ENCODE data around the gene TMEM178B. TPM values are rescaled to one million over a fixed set of nuclear protein-coding genes. Genes with fewer than 3 reads are reported as not detected.
"Not testable (repeated sequence)": the region's sequence is repeated elsewhere in the genome, so short reads cannot be mapped to it uniquely, and the experiment has no call there.

Gene TMEM178B
- polyA plus RNA-seq, 4 donors, result 0.30 to 0.69 TPM; not detected in 2

DNA sequence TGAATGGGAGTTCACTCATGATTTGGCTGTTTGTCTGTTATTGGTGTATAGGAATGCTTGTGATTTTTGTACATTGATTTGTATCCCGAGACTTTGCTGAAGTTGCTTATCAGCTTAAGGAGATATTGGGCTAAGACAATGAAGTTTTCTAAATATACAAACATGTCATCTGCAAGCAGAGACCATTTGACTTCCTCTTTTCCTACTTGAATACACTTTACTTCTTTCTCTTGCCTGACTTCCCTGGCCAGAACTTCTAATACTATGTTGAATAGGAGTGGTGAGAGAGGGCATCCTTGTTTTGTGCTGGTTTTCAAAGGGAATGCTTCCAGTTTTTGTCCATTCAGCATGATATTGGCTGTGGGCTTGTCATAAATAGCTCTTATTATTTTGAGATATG, 101.9 kb downstream of the TMEM178B start:
- H3K4me1 ChIP-seq (ENCODE audit: control insufficient read depth in 3 of 3, insufficient read depth in 2 of 3, low read depth in 1 of 3, low read length in 2 of 3); FAIRE-seq; H3K27me3 ChIP-seq (ENCODE audit: control insufficient read depth in 3 of 3, insufficient read depth in 3 of 3, low read length in 3 of 3); DNase-seq; H3K4me3 ChIP-seq (ENCODE audit: low read depth in 1 of 3, low read length in 3 of 3); H3K9me3 ChIP-seq (ENCODE audit: control insufficient read depth in 2 of 2, insufficient read depth in 1 of 2, low read depth in 1 of 2, low read length in 1 of 2); H3K36me3 ChIP-seq (ENCODE audit: control insufficient read depth in 3 of 3, insufficient read depth in 2 of 3, low read depth in 1 of 3, low read length in 3 of 3); H3K27ac ChIP-seq (ENCODE audit: low read depth in 1 of 3, low read length in 2 of 3): not testable (repeated sequence)
- WGBS, 3 donors, result 58 to 78% (median 70%) methylated on average over 1 of the region's 1 CpG

DNA sequence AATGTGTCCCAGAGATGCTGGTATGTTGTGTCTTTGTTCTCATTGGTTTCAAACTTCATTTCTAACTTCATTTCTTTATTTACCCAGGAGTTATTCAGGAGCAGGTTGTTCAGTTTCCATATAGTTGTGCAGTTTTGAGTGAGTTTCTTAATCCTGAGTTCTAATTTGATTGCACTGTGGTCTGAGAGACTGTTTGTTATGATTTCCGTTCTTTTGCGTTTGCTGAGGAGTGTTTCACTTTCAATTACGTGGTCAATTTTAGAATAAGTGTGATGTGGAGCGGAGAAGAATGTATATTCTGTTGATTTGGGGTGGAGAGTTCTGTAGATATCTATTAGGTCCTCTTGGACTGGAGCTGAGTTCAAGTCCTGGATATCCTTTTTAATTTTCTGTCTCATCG, 103.3 kb downstream of the TMEM178B start:
- 57 to 76% (median 74%) methylated on average over 5 of the region's 5 CpGs for WGBS, 3 donors
- not testable (repeated sequence) for H3K27ac ChIP-seq (ENCODE audit: low read depth in 1 of 3, low read length in 2 of 3); H3K4me1 ChIP-seq (ENCODE audit: control insufficient read depth in 3 of 3, insufficient read depth in 2 of 3, low read depth in 1 of 3, low read length in 2 of 3); H3K4me3 ChIP-seq (ENCODE audit: low read depth in 1 of 3, low read length in 3 of 3); H3K36me3 ChIP-seq (ENCODE audit: control insufficient read depth in 3 of 3, insufficient read depth in 2 of 3, low read depth in 1 of 3, low read length in 3 of 3); H3K27me3 ChIP-seq (ENCODE audit: control insufficient read depth in 3 of 3, insufficient read depth in 3 of 3, low read length in 3 of 3); FAIRE-seq; DNase-seq; H3K9me3 ChIP-seq (ENCODE audit: control insufficient read depth in 2 of 2, insufficient read depth in 1 of 2, low read depth in 1 of 2, low read length in 1 of 2)

DNA sequence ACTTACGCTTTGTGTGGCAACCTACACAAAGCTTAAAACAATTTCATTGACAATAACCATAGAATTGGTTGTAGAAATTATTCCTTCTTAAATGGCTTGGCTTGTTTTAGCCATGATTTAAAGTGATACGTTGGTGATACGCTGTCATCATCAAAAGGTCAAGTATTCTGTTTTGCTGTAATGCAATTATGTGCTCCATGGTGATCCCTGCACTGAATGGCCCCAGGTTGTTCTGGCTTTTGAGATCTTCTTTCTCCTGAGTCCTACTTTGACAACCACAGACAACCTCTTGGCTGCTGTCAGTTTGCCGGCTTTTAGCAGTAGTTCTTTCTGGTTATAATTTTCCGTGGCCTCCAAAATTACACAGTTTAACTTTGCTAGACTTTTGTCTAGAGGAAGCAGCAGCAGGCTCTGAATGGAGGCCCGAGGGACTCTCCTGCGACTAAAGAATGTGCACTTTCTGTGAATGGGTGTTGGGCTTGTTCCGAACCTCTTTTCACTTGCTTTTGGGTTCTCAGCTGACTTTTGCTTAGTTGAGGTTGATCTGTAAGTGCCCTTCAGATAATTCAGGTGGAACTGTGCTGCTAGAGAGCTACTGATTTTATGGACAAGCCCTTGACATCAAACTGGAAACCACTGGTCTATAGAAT, 104.7 kb downstream of the TMEM178B start:
- Histone ChIP-seq H3K36me3 (ENCODE audit: control insufficient read depth in 3 of 3, insufficient read depth in 2 of 3, low read depth in 1 of 3, low read length in 3 of 3) (no peaks in the 10 kb centered on the region), H3K9me3 (ENCODE audit: control insufficient read depth in 2 of 2, insufficient read depth in 1 of 2, low read depth in 1 of 2, low read length in 1 of 2) (no peaks in the 10 kb centered on the region), H3K4me3 (ENCODE audit: low read depth in 1 of 3, low read length in 3 of 3) (no peak overlapping the region), H3K27ac (ENCODE audit: low read depth in 1 of 3, low read length in 2 of 3) (no peak overlapping the region), H3K27me3 (ENCODE audit: control insufficient read depth in 3 of 3, insufficient read depth in 3 of 3, low read length in 3 of 3) (peaks cover 0 to 2% (median 0%) of the 10 kb centered on the region in 3 donors), H3K4me1 (ENCODE audit: control insufficient read depth in 3 of 3, insufficient read depth in 2 of 3, low read depth in 1 of 3, low read length in 2 of 3) (no peaks in the 10 kb centered on the region)
- FAIRE-seq (no peak), DNase-seq (no peak)
- 88 to 93% (median 90%) methylated on average over 8 of the region's 8 CpGs for WGBS, 3 donors

DNA sequence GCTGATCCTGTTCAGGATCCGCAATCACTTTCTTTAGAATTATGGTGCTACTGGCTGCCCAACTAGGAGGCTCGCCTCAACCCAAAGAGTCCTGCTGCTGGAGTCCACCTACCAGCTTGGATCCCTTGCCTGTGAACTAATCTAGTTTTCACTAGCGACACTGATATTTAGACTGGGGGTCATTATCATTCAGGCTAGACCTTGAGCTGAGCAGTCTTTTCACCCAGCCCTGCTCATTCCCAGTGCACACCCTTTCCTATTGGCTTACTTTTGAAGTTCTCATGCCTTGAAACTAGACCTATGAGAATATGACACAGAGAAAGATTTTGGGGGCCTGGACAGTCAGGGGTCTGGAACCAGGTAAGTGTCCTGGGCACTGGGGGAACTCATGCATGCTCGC, 107.9 kb downstream of the TMEM178B start:
- Histone ChIP-seq H3K27me3 (ENCODE audit: control insufficient read depth in 3 of 3, insufficient read depth in 3 of 3, low read length in 3 of 3) (peaks cover 0 to 2% (median 0%) of the 10 kb centered on the region in 3 donors), H3K9me3 (ENCODE audit: control insufficient read depth in 2 of 2, insufficient read depth in 1 of 2, low read depth in 1 of 2, low read length in 1 of 2) (no peaks in the 10 kb centered on the region), H3K4me3 (ENCODE audit: low read depth in 1 of 3, low read length in 3 of 3) (no peak overlapping the region), H3K27ac (ENCODE audit: low read depth in 1 of 3, low read length in 2 of 3) (no peak overlapping the region), H3K36me3 (ENCODE audit: control insufficient read depth in 3 of 3, insufficient read depth in 2 of 3, low read depth in 1 of 3, low read length in 3 of 3) (no peaks in the 10 kb centered on the region), H3K4me1 (ENCODE audit: control insufficient read depth in 3 of 3, insufficient read depth in 2 of 3, low read depth in 1 of 3, low read length in 2 of 3) (no peaks in the 10 kb centered on the region)
- FAIRE-seq (no peak), DNase-seq (no peak)
- 92 to 93% (median 93%) methylated on average over 4 of the region's 4 CpGs for WGBS, 3 donors

- H3K27me3 ChIP-seq (ENCODE audit: control insufficient read depth in 3 of 3, insufficient read depth in 3 of 3, low read length in 3 of 3), result no peaks in the 10 kb centered on the region
- 65 to 71% (median 66%) methylated on average over 10 of the region's 10 CpGs for WGBS, 3 donors
- H3K27ac ChIP-seq (ENCODE audit: low read depth in 1 of 3, low read length in 2 of 3), result no peak overlapping the region
- H3K9me3 ChIP-seq (ENCODE audit: control insufficient read depth in 2 of 2, insufficient read depth in 1 of 2, low read depth in 1 of 2, low read length in 1 of 2), result no peaks in the 10 kb centered on the region
- FAIRE-seq, result no peak
- no peaks in the 10 kb centered on the region for H3K36me3 ChIP-seq (ENCODE audit: control insufficient read depth in 3 of 3, insufficient read depth in 2 of 3, low read depth in 1 of 3, low read length in 3 of 3)
- no peak for DNase-seq
- no peaks in the 10 kb centered on the region for H3K4me1 ChIP-seq (ENCODE audit: control insufficient read depth in 3 of 3, insufficient read depth in 2 of 3, low read depth in 1 of 3, low read length in 2 of 3)
- no peak overlapping the region for H3K4me3 ChIP-seq (ENCODE audit: low read depth in 1 of 3, low read length in 3 of 3)
Measured at GRCh38 chr7:141184532-141185190, 110.8 kb downstream of the TMEM178B start.

DNA sequence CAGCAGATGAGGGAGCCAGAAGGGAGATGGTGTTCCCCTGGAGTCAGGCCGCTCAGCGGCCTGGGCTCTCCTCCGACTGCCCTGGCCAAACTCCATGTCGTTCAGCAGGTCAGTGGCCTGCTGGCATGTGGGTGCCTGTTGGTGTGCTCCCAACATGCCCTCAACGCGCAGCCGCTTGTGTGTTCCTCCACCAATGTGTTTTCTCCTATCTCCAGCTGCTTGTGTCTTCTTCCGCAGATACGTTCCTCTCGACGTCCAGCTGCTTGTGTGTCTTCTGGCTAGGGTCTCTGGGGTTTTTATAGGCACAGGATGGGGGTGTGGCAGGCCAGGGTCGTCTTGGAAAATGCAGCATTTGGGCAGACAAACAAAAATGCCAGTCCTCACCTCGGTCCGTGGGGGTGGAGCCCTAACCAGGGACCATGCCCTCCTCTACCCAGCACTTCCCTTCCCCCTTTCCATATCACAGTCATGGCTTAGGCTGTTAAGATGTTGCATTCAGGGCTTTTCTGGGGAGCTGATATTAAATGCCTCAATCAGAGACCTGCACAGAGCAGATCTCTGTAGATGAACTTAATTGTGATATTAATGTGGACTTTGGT, 111.6 kb downstream of the TMEM178B start:
- no peak for DNase-seq
- H3K27me3 ChIP-seq (ENCODE audit: control insufficient read depth in 3 of 3, insufficient read depth in 3 of 3, low read length in 3 of 3), result no peaks in the 10 kb centered on the region
- no peaks in the 10 kb centered on the region for H3K36me3 ChIP-seq (ENCODE audit: control insufficient read depth in 3 of 3, insufficient read depth in 2 of 3, low read depth in 1 of 3, low read length in 3 of 3)
- no peak overlapping the region for H3K27ac ChIP-seq (ENCODE audit: low read depth in 1 of 3, low read length in 2 of 3)
- H3K9me3 ChIP-seq (ENCODE audit: control insufficient read depth in 2 of 2, insufficient read depth in 1 of 2, low read depth in 1 of 2, low read length in 1 of 2), result no peaks in the 10 kb centered on the region
- no peaks in the 10 kb centered on the region for H3K4me1 ChIP-seq (ENCODE audit: control insufficient read depth in 3 of 3, insufficient read depth in 2 of 3, low read depth in 1 of 3, low read length in 2 of 3)
- no peak for FAIRE-seq
- WGBS, 3 donors, result 84 to 85% (median 85%) methylated on average over 14 of the region's 14 CpGs
- no peak overlapping the region for H3K4me3 ChIP-seq (ENCODE audit: low read depth in 1 of 3, low read length in 3 of 3)

DNA sequence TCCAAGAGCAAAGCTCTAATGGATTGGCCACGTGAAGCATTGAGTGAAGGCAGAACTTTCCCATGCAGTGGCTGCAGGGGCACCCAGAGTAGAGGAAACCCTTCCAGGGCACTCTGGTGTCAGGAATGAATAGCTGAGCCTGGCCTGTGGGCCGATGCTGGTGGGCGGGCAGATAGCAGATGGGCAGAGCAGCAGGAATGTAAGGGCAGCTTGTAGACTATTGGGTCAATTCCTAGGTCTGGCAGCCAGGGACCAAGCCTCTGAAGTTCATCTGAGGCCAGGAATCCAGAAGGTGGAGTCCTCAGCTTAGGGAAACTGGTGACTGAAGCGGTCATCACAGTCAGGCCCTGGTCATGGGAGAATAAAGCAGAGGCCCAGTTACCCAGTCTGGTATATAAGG, 115.4 kb downstream of the TMEM178B start:
- Histone ChIP-seq H3K27ac (ENCODE audit: low read depth in 1 of 3, low read length in 2 of 3) (no peak overlapping the region), H3K4me3 (ENCODE audit: low read depth in 1 of 3, low read length in 3 of 3) (no peak overlapping the region), H3K4me1 (ENCODE audit: control insufficient read depth in 3 of 3, insufficient read depth in 2 of 3, low read depth in 1 of 3, low read length in 2 of 3) (no peaks in the 10 kb centered on the region), H3K36me3 (ENCODE audit: control insufficient read depth in 3 of 3, insufficient read depth in 2 of 3, low read depth in 1 of 3, low read length in 3 of 3) (no peaks in the 10 kb centered on the region), H3K9me3 (ENCODE audit: control insufficient read depth in 2 of 2, insufficient read depth in 1 of 2, low read depth in 1 of 2, low read length in 1 of 2) (no peaks in the 10 kb centered on the region), H3K27me3 (ENCODE audit: control insufficient read depth in 3 of 3, insufficient read depth in 3 of 3, low read length in 3 of 3) (no peaks in the 10 kb centered on the region)
- DNase-seq, result no peak
- FAIRE-seq, result no peak
- WGBS, 3 donors, result 83 to 90% (median 86%) methylated on average over 4 of the region's 4 CpGs

GRCh38 chr7:141190495-141190894, 116.6 kb downstream of the TMEM178B start:
- no peaks in the 10 kb centered on the region for H3K4me1 ChIP-seq (ENCODE audit: control insufficient read depth in 3 of 3, insufficient read depth in 2 of 3, low read depth in 1 of 3, low read length in 2 of 3)
- no peaks in the 10 kb centered on the region for H3K36me3 ChIP-seq (ENCODE audit: control insufficient read depth in 3 of 3, insufficient read depth in 2 of 3, low read depth in 1 of 3, low read length in 3 of 3)
- WGBS, 3 donors, result 63 to 75% (median 66%) methylated on average over 5 of the region's 5 CpGs
- H3K4me3 ChIP-seq (ENCODE audit: low read depth in 1 of 3, low read length in 3 of 3), result no peak overlapping the region
- DNase-seq (no peak), FAIRE-seq (no peak)
- H3K9me3 ChIP-seq (ENCODE audit: control insufficient read depth in 2 of 2, insufficient read depth in 1 of 2, low read depth in 1 of 2, low read length in 1 of 2), result no peaks in the 10 kb centered on the region
- H3K27me3 ChIP-seq (ENCODE audit: control insufficient read depth in 3 of 3, insufficient read depth in 3 of 3, low read length in 3 of 3), result no peaks in the 10 kb centered on the region
- no peak overlapping the region for H3K27ac ChIP-seq (ENCODE audit: low read depth in 1 of 3, low read length in 2 of 3)
